ENCODE results near the gene LRP11.
"Not testable (repeated sequence)": the region's sequence is repeated elsewhere in the genome, so short reads cannot be mapped to it uniquely, and the experiment has no call there.

The LRP11 gene

GRCh38 chr6:149867876-149868640 lies 3.9 kb upstream of the LRP11 start:
- DNase-seq: no peak

GRCh38 chr6:149864578-149865535 lies 698 bp upstream of the LRP11 start:
- peak; percentile 36 for DNase-seq

GRCh38 chr6:149862922-149863697 lies 1.0 kb downstream of the LRP11 start:
- DNase-seq: no peak

GRCh38 chr6:149862424-149862738 lies 1.8 kb downstream of the LRP11 start:
- DNase-seq: not testable (repeated sequence)

- no peak for DNase-seq
Observed at GRCh38 chr6:149861603-149862423, 2.3 kb downstream of the LRP11 start.

- no peak for DNase-seq
Observed at GRCh38 chr6:149860834-149861602, 3.1 kb downstream of the LRP11 start.

- no peak for DNase-seq
Observed at GRCh38 chr6:149860513-149860833, 3.7 kb downstream of the LRP11 start.

GRCh38 chr6:149859938-149860337 lies 4.2 kb downstream of the LRP11 start:
- no peak for DNase-seq

- DNase-seq: no peak
Observed at GRCh38 chr6:149859368-149859767, 4.8 kb downstream of the LRP11 start.

- no peak for DNase-seq
Observed at GRCh38 chr6:149857541-149857940, 6.6 kb downstream of the LRP11 start.

GRCh38 chr6:149856256-149856994 lies 7.7 kb downstream of the LRP11 start:
- DNase-seq: no peak

- DNase-seq: no peak
Observed at GRCh38 chr6:149855741-149856140, 8.4 kb downstream of the LRP11 start.

GRCh38 chr6:149855040-149855654 lies 9.0 kb downstream of the LRP11 start:
- DNase-seq: no peak

- DNase-seq: no peak
Observed at GRCh38 chr6:149854532-149854931, 9.6 kb downstream of the LRP11 start.

GRCh38 chr6:149854017-149854416 lies 10.1 kb downstream of the LRP11 start:
- not testable (repeated sequence) for DNase-seq

- no peak for DNase-seq
Observed at GRCh38 chr6:149852881-149853280, 11.3 kb downstream of the LRP11 start.

GRCh38 chr6:149852180-149852579 lies 12.0 kb downstream of the LRP11 start:
- DNase-seq: no peak

- DNase-seq: no peak
Observed at GRCh38 chr6:149851461-149852110, 12.6 kb downstream of the LRP11 start.

GRCh38 chr6:149848343-149848742 lies 15.8 kb downstream of the LRP11 start:
- DNase-seq: not testable (repeated sequence)

GRCh38 chr6:149847939-149848267 lies 16.3 kb downstream of the LRP11 start:
- no peak for DNase-seq

Measured in COR-L47 (cell line).